ENCODE data around the gene BRME1.

The BRME1 gene

GRCh38 chr19:13843104-13843921, 62.6 kb downstream of the BRME1 start:
- DNase-seq = no peak

- DNase-seq = peak; percentile 31 to 66 (median 56)
Observed at GRCh38 chr19:13842291-13843103, 63.4 kb downstream of the BRME1 start.

- DNase-seq = peak in 1 of 6 experiments; percentile 57
Observed at GRCh38 chr19:13841962-13842290, 64.0 kb downstream of the BRME1 start.

GRCh38 chr19:13841086-13841961, 64.6 kb downstream of the BRME1 start:
- DNase-seq = peak in 1 of 6 experiments; percentile 28

GRCh38 chr19:13840305-13841085, 65.4 kb downstream of the BRME1 start:
- peak in 1 of 6 experiments; percentile 50 for DNase-seq

- no peak for DNase-seq
Observed at GRCh38 chr19:13839938-13840304, 66.0 kb downstream of the BRME1 start.

GRCh38 chr19:13839130-13839937, 66.6 kb downstream of the BRME1 start:
- DNase-seq = peak in 5 of 6 experiments; percentile 56 to 80 (median 70)

GRCh38 chr19:13838435-13839129, 67.3 kb downstream of the BRME1 start:
- peak in 1 of 6 experiments; percentile 53 for DNase-seq

- peak in 1 of 6 experiments; percentile 36 for DNase-seq
Observed at GRCh38 chr19:13835791-13836723, 69.9 kb downstream of the BRME1 start.

GRCh38 chr19:13834244-13835069, 71.5 kb downstream of the BRME1 start:
- peak in 2 of 6 experiments; percentile 25 to 44 for DNase-seq

- peak; percentile 82 to 91 (median 90) for DNase-seq
Observed at GRCh38 chr19:13833330-13834243, 72.3 kb downstream of the BRME1 start.

Data from stimulated activated naive CD4-positive, alpha-beta T cell (primary cell).